PC-3 (cell line): ENCODE measurements around the gene RAB42. TPM values are rescaled to one million over a fixed set of nuclear protein-coding genes. Genes with fewer than 3 reads are reported as not detected.

ENCODE experiments used
- ATAC-seq: fragments of 200-7000 bp; cut with Tn5 transposase; 2 replicates; pipeline ENCODE4 v1.9.1; 2020; ENCODE audit warnings: mild to moderate bottlenecking, moderate library complexity
- BruUV-seq: library from RNA; stranded (reverse); fragments of 400-500 nt; replicated peaks from 2 replicates; lab custom pipeline; 2021; lab: Mats Ljungman, UMichigan
- CTCF ChIA-PET: fragments of 300-600 bp; sonication (Branson Sonifier 250); formaldehyde crosslinking; loops from one replicate; lab custom pipeline; 2022; ENCODE audit warnings: antibody characterized with exemption; lab: Charles Lee
- POLR2A ChIA-PET: fragments of 300-600 bp; sonication (Branson Sonifier 250); formaldehyde crosslinking; loops from one replicate; lab custom pipeline; 2022; ENCODE audit warnings: antibody characterized with exemption; ENCODE audit not compliant: unreplicated experiment; lab: Charles Lee
- DNase-seq: peaks from one replicate; pipeline ENCODE4 v3.0.0-alpha.2; 2015
- H2AFZ ChIP-seq: fragments of 300-600 bp; sonication (generic); 2 replicates; pipeline ENCODE4 v1.6.0; 2016; ENCODE audit warnings: antibody characterized with exemption, low read length
- H3F3A ChIP-seq: fragments of 300-600 bp; sonication (generic); one replicate; pipeline ENCODE4 v1.6.0; 2017; ENCODE audit warnings: antibody characterized with exemption, low read length, control low read depth, mild to moderate bottlenecking; ENCODE audit not compliant: unreplicated experiment
- H3K27ac ChIP-seq: fragments of 300-600 bp; sonication (generic); 2 replicates; pipeline ENCODE4 v1.5.1; 2016; ENCODE audit warnings: mild to moderate bottlenecking, low read length
- H3K27me3 ChIP-seq: fragments of 300-600 bp; sonication (generic); 2 replicates; pipeline ENCODE4 v1.6.1; 2016; ENCODE audit warnings: low read length, mixed read lengths
- H3K36me3 ChIP-seq: fragments of 300-600 bp; sonication (generic); 2 replicates; pipeline ENCODE4 v1.6.1; 2016; ENCODE audit warnings: low read depth, mixed run types, low read length, mixed read lengths
- H3K4me1 ChIP-seq: fragments of 300-600 bp; sonication (generic); 2 replicates; pipeline ENCODE4 v1.5.1; 2016; ENCODE audit warnings: low read length; ENCODE audit not compliant: insufficient read depth
- H3K4me2 ChIP-seq: fragments of 300-600 bp; sonication (generic); 2 replicates; pipeline ENCODE4 v1.6.0; 2016; ENCODE audit warnings: low read length
- H3K4me3 ChIP-seq: fragments of 300-600 bp; sonication (generic); 2 replicates; pipeline ENCODE4 v1.5.1; 2016; ENCODE audit warnings: mild to moderate bottlenecking, low read length, mixed read lengths
- H3K79me2 ChIP-seq: fragments of 300-600 bp; sonication (generic); 2 replicates; pipeline ENCODE4 v1.6.1; 2017; ENCODE audit warnings: low read length, mixed read lengths
- H3K9ac ChIP-seq: fragments of 300-600 bp; sonication (generic); 2 replicates; pipeline ENCODE4 v1.6.0; 2016; ENCODE audit warnings: mild to moderate bottlenecking, low read length
- H3K9me2 ChIP-seq: fragments of 300-600 bp; sonication (generic); replicated peaks from 2 replicates; pipeline ENCODE4 v1.6.1; 2016; ENCODE audit warnings: mixed run types, low read length, mixed read lengths
- H3K9me3 ChIP-seq: fragments of 300-600 bp; sonication (generic); 2 replicates; pipeline ENCODE4 v1.6.1; 2016; ENCODE audit warnings: low read length, mixed read lengths
- H4K20me1 ChIP-seq: fragments of 300-600 bp; sonication (generic); 2 replicates; pipeline ENCODE4 v1.6.1; 2016; ENCODE audit warnings: low read length, mixed read lengths
- CTCF ChIP-seq: fragments of 300-600 bp; sonication (generic); conservative IDR thresholded peaks from 2 replicates; pipeline ENCODE4 v1.5.1; 2017; ENCODE audit warnings: antibody characterized with exemption, low read depth, mild to moderate bottlenecking, low read length
- EZH2 ChIP-seq: fragments of 300-600 bp; sonication (generic); IDR thresholded peaks from one replicate; pipeline ENCODE4 v1.6.1; 2017; ENCODE audit warnings: antibody characterized with exemption, mild to moderate bottlenecking, low read length; ENCODE audit not compliant: unreplicated experiment
- EZH2phosphoT487 ChIP-seq: fragments of 300-600 bp; sonication (generic); IDR thresholded peaks from 2 replicates; pipeline ENCODE4 v1.6.1; 2018; ENCODE audit warnings: mild to moderate bottlenecking, antibody characterized with exemption, low read length, borderline replicate concordance
- intact Hi-C: fragments of 100-400 bp; cut with micrococcal nuclease; formaldehyde crosslinking; loops from 2 replicates; pipeline ENCODE4 v1.9.0; 2023
- total RNA-seq: library from RNA; depleted of rRNA; stranded (reverse); fragments of >200 nt; gene quantifications from 2 replicates; pipeline ENCODE4 v1.2.3, GENCODE V29; 2014

The RAB42 gene
- total RNA-seq, 1 experiment from 2014 or later, result 1.5 TPM

DNA sequence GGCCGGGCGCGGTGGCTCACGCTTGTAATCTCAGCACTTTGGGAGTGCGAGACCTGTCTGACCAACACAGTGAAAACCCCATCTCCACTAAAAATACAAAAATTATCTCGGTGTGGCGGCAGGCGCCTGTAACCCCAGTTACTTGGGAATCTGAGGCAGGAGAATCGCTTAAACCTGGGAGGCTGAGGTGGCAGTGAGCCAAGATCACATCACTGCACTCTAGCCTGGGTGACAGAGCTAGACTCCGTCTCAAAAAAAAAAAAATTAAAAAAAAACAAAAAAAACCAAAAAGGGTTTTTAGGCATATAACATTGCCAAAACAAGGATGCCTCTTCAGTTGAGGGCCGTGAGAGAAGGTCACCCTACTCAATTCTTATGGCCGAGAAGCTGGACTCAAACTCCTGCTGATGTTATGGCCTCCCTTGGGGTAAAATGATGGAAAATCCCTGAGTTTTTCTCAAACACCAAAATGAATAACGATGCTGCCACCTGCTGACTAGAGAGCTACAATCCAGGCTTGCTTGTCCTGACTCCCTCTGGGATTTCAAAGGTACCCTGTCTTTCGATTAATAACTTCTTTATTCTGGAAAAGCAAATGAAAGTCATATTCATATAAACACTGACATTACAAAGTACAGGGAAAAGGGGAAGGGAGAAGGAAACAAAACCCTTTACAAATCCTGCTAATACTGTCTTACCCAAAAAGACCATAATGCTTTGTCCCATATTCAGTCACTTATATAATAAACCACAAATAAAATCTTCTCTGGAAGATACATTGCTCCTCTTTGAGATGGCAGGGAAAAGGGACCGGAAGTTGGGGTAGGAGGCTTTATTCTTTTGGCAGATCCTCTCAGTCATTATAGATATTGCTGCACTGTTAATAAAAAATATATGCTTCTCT lies 10.7 kb downstream of the RAB42 start:
- Histone ChIP-seq H3K9me3 (no peaks in the 10 kb centered on the region), H3K4me2 (peak overlapping the region; percentile 60), H4K20me1 (no peaks in the 10 kb centered on the region), H3K9me2 (no peaks in the 10 kb centered on the region), H3K4me1 (peaks cover 35% of the 10 kb centered on the region), H3K36me3 (peaks cover 9% of the 10 kb centered on the region; the same call in 1 of the 2 replicates), H3F3A (peaks cover 5% of the 10 kb centered on the region), H3K27ac (peak overlapping the region; percentile 81), H3K79me2 (no peaks in the 10 kb centered on the region), H3K9ac (peak overlapping the region; percentile 42), H2AFZ (no peak overlapping the region), H3K4me3 (no peak overlapping the region), H3K27me3 (no peaks in the 10 kb centered on the region)
- no TSS peak for BruUV-seq
- ATAC-seq (peak; percentile 31), DNase-seq (peak; percentile 86)
- ChIA-PET CTCF (interaction anchor here (0.6 to 2.7 kb wide), 4 partner anchors 10 to 354 kb away, joined by 4 to 10 read pairs (median 4); no protein-coding TSS in a partner anchor), POLR2A (interaction anchor here (0.6 to 2.2 kb wide), 2 partner anchors 21 to 24 kb away, joined by 7 to 32 read pairs; no protein-coding TSS in a partner anchor)
- TF ChIP-seq EZH2 (no peak), CTCF (peak; percentile 91), EZH2phosphoT487 (no peak)
- intact Hi-C loops, result loop anchor here (1.0 to 5.0 kb wide), 4 partner anchors 49 to 245 kb away; partner anchors contain the start of gene TRNAU1AP

GRCh38 chr1:28604411-28604810 lies 12.3 kb downstream of the RAB42 start:
- intact Hi-C loops, result loop anchor here (5.0 kb wide), 1 partner anchor 247 kb away; no protein-coding TSS in a partner anchor
- Histone ChIP-seq H3K9me2 (no peaks in the 10 kb centered on the region), H3K9ac (no peak overlapping the region), H3K9me3 (no peaks in the 10 kb centered on the region), H3F3A (peaks cover 5% of the 10 kb centered on the region), H4K20me1 (no peaks in the 10 kb centered on the region), H3K79me2 (no peaks in the 10 kb centered on the region), H3K4me1 (peaks cover 26% of the 10 kb centered on the region), H3K27me3 (no peaks in the 10 kb centered on the region), H3K36me3 (peaks cover 9% of the 10 kb centered on the region; the same call in 1 of the 2 replicates), H3K4me2 (no peak overlapping the region), H3K4me3 (no peak overlapping the region), H2AFZ (no peak overlapping the region), H3K27ac (no peak overlapping the region)
- no TSS peak for BruUV-seq
- ChIA-PET POLR2A (no interaction called here), CTCF (no interaction called here)
- ATAC-seq (no peak), DNase-seq (no peak)
- no peak for TF ChIP-seq EZH2
- TF ChIP-seq CTCF, result no peak
- TF ChIP-seq EZH2phosphoT487, result no peak
